HEK293 (cell line): ENCODE results near the gene FLOT2.

Source experiments
- CTCF ChIA-PET: fragments of 350-600 bp; formaldehyde crosslinking; extraction: SDS; loops from one replicate; lab custom pipeline; 2021; ENCODE audit warnings: antibody characterized with exemption; lab: Yijun Ruan, JAX
- POLR2A ChIA-PET: fragments of 300-600 bp; formaldehyde crosslinking; extraction: SDS; loops from one replicate; lab custom pipeline; 2020; ENCODE audit warnings: antibody characterized with exemption, inconsistent platforms; lab: Yijun Ruan, JAX
- H3K27ac ChIP-seq: fragments of 200-500 bp; sonication (Bioruptor generic); 2 replicates; pipeline ENCODE4 v1.5.1; 2014; ENCODE audit warnings: low read depth, low read length, control low read depth, inconsistent platforms; ENCODE audit errors: extremely low read depth
- H3K36me3 ChIP-seq, 2 experiments: fragments of 200-500 bp in 1 of 2; sonication (Bioruptor generic) in 1 of 2; 1 replicate in 1 of 2; 2 replicates in 1 of 2; pipeline ENCODE4 v1.5.1; 2014 to 2017; ENCODE audit warnings: inconsistent platforms in 2 of 2, low read length in 2 of 2; ENCODE audit not compliant: control insufficient read depth in 2 of 2, insufficient read depth in 1 of 2
- H3K4me1 ChIP-seq: fragments of 200-500 bp; sonication (Bioruptor generic); 2 replicates; pipeline ENCODE4 v1.5.1; 2014; ENCODE audit warnings: mild to moderate bottlenecking, low read length, inconsistent platforms; ENCODE audit not compliant: control insufficient read depth, insufficient read depth
- H3K4me3 ChIP-seq: 2 replicates; pipeline ENCODE4 v1.5.1; 2011; ENCODE audit warnings: low read depth, mild to moderate bottlenecking, control low read depth, low read length, moderate library complexity
- H3K9me3 ChIP-seq: fragments of 200-500 bp; sonication (Bioruptor generic); 2 replicates; pipeline ENCODE4 v1.5.1; 2014; ENCODE audit warnings: low read depth, low read length, inconsistent platforms; ENCODE audit not compliant: control insufficient read depth, insufficient read depth
- ATF2 ChIP-seq: fragments of 450-650 bp; formaldehyde crosslinking; IDR thresholded peaks from 2 replicates; pipeline ENCODE4 v1.5.1; 2016; ENCODE audit warnings: missing biosample characterization, missing genetic modification characterization, low read depth
- BCL11A ChIP-seq: fragments of 450-650 bp; formaldehyde crosslinking; IDR thresholded peaks from 2 replicates; pipeline ENCODE4 v1.5.1; 2016; ENCODE audit warnings: low read depth, missing biosample characterization, missing genetic modification characterization
- GLIS1 ChIP-seq: fragments of 450-650 bp; formaldehyde crosslinking; IDR thresholded peaks from 2 replicates; pipeline ENCODE4 v1.5.1; 2016; ENCODE audit warnings: missing biosample characterization, missing genetic modification characterization
- HOXA7 ChIP-seq: sonication (generic); formaldehyde crosslinking; IDR thresholded peaks from 2 replicates; pipeline ENCODE4 v1.8.1; 2022; ENCODE audit warnings: missing genetic modification reagents, borderline replicate concordance
- PRDM2 ChIP-seq: fragments of 450-650 bp; formaldehyde crosslinking; IDR thresholded peaks from 2 replicates; pipeline ENCODE4 v1.5.1; 2016; ENCODE audit warnings: missing biosample characterization, missing genetic modification characterization, borderline replicate concordance
- YY1 ChIP-seq: fragments of 450-650 bp; formaldehyde crosslinking; IDR thresholded peaks from 2 replicates; pipeline ENCODE4 v1.5.1; 2018; ENCODE audit warnings: missing biosample characterization, missing genetic modification characterization
- ZBTB10 ChIP-seq: fragments of 450-650 bp; formaldehyde crosslinking; IDR thresholded peaks from 2 replicates; pipeline ENCODE4 v1.5.1; 2016; ENCODE audit warnings: missing biosample characterization, missing genetic modification characterization
- ZBTB6 ChIP-seq: fragments of 450-650 bp; formaldehyde crosslinking; IDR thresholded peaks from 2 replicates; pipeline ENCODE4 v1.5.1; 2017; ENCODE audit warnings: missing biosample characterization, missing genetic modification characterization
- ZFP41 ChIP-seq: fragments of 450-650 bp; formaldehyde crosslinking; IDR thresholded peaks from 2 replicates; pipeline ENCODE4 v1.5.1; 2016; ENCODE audit warnings: missing biosample characterization, missing genetic modification characterization, borderline replicate concordance
- ZNF248 ChIP-seq: fragments of 450-650 bp; formaldehyde crosslinking; IDR thresholded peaks from 2 replicates; pipeline ENCODE4 v1.5.1; 2017; ENCODE audit warnings: missing biosample characterization, missing genetic modification characterization
- ZNF398 ChIP-seq: fragments of 450-650 bp; formaldehyde crosslinking; IDR thresholded peaks from 2 replicates; pipeline ENCODE4 v1.5.1; 2017; ENCODE audit warnings: missing biosample characterization, missing genetic modification characterization
- ZNF423 ChIP-seq: fragments of 450-650 bp; formaldehyde crosslinking; IDR thresholded peaks from 2 replicates; pipeline ENCODE4 v1.5.1; 2016; ENCODE audit warnings: missing biosample characterization, missing genetic modification characterization
- ZNF488 ChIP-seq: fragments of 450-650 bp; formaldehyde crosslinking; IDR thresholded peaks from 2 replicates; pipeline ENCODE4 v1.5.1; 2016; ENCODE audit warnings: missing biosample characterization, missing genetic modification characterization
- ZNF501 ChIP-seq: fragments of 450-650 bp; formaldehyde crosslinking; IDR thresholded peaks from 2 replicates; pipeline ENCODE4 v1.5.1; 2016; ENCODE audit warnings: missing biosample characterization, missing genetic modification characterization
- ZNF626 ChIP-seq: fragments of 450-650 bp; sonication (Bioruptor Pico); formaldehyde crosslinking; IDR thresholded peaks from 2 replicates; pipeline ENCODE4 v1.5.1; 2018; ENCODE audit warnings: missing biosample characterization, missing genetic modification characterization, inconsistent platforms
- ZNF704 ChIP-seq: fragments of 450-650 bp; formaldehyde crosslinking; IDR thresholded peaks from 2 replicates; pipeline ENCODE4 v1.5.1; 2016; ENCODE audit warnings: missing biosample characterization, missing genetic modification characterization
- ZNF768 ChIP-seq: fragments of 450-650 bp; formaldehyde crosslinking; IDR thresholded peaks from 2 replicates; pipeline ENCODE4 v1.5.1; 2018; ENCODE audit warnings: missing biosample characterization, mild to moderate bottlenecking, missing genetic modification characterization
- ZNF777 ChIP-seq: fragments of 450-650 bp; formaldehyde crosslinking; IDR thresholded peaks from 2 replicates; pipeline ENCODE4 v1.5.1; 2017; ENCODE audit warnings: missing biosample characterization, missing genetic modification characterization, borderline replicate concordance
- ZSCAN30 ChIP-seq: fragments of 450-650 bp; IDR thresholded peaks from 2 replicates; pipeline ENCODE4 v1.5.1; 2018; ENCODE audit warnings: missing biosample characterization, mild to moderate bottlenecking, missing genetic modification characterization, moderate library complexity
- ZXDB ChIP-seq: fragments of 450-650 bp; formaldehyde crosslinking; IDR thresholded peaks from 2 replicates; pipeline ENCODE4 v1.5.1; 2016; ENCODE audit warnings: missing biosample characterization, missing genetic modification characterization

The FLOT2 gene

GRCh38 chr17:28858801-28859355, 38.7 kb downstream of the FLOT2 start:
- Histone ChIP-seq H3K36me3 (peaks cover 21 to 49% of the 10 kb centered on the region in 2 experiments), H3K4me3 (no peak overlapping the region), H3K9me3 (no peaks in the 10 kb centered on the region), H3K27ac (no peak overlapping the region), H3K4me1 (peaks cover 4% of the 10 kb centered on the region; the same call in 1 of the 2 replicates)
- ChIA-PET CTCF (interaction anchor here (0.6 to 1.5 kb wide), 6 partner anchors 10 to 132 kb away, joined by 3 to 8 read pairs (median 4); partner anchors contain the start of genes DHRS13 and TLCD1), POLR2A (interaction anchor here (0.5 to 1.5 kb wide), 4 partner anchors 85 to 282 kb away, joined by 3 to 5 read pairs (median 4); partner anchors contain the start of gene RPL23A)
- no peak for TF ChIP-seq ZNF488
- no peak for TF ChIP-seq ZNF398
- TF ChIP-seq ATF2: no peak
- no peak for TF ChIP-seq ZFP41
- TF ChIP-seq YY1 (tag by site-specific recombination): no peak
- TF ChIP-seq ZSCAN30 (tag by site-specific recombination): no peak
- no peak for TF ChIP-seq ZNF248 (tag by site-specific recombination)
- no peak for TF ChIP-seq ZNF777 (tag by site-specific recombination)
- no peak for TF ChIP-seq ZNF768 (tag by site-specific recombination)
- no peak for TF ChIP-seq HOXA7 (CRISPR knock-in tag)
- TF ChIP-seq PRDM2 (tag by site-specific recombination): no peak
- no peak for TF ChIP-seq GLIS1 (tag by site-specific recombination)
- no peak for TF ChIP-seq BCL11A (tag by site-specific recombination)
- no peak for TF ChIP-seq ZNF704 (tag by site-specific recombination)
- no peak for TF ChIP-seq ZNF626 (tag by site-specific recombination)
- no peak for TF ChIP-seq ZXDB (tag by site-specific recombination)
- TF ChIP-seq ZNF501 (tag by site-specific recombination): no peak
- TF ChIP-seq ZNF423 (tag by site-specific recombination): no peak
- no peak for TF ChIP-seq ZBTB10 (tag by site-specific recombination)
- TF ChIP-seq ZBTB6: no peak
